H4 (cell line): ENCODE results near the gene SDF2. TPM values are rescaled to one million over a fixed set of nuclear protein-coding genes. Genes with fewer than 3 reads are reported as not detected.
"Not testable (repeated sequence)": the region's sequence is repeated elsewhere in the genome, so short reads cannot be mapped to it uniquely, and the experiment has no call there.

Source experiments
- DNase-seq: peaks from one replicate; pipeline ENCODE4 v3.0.0-alpha.2; 2015; ENCODE audit warnings: low spot score
- total RNA-seq: library from RNA; depleted of rRNA; stranded (reverse); fragments of >200 nt; shearing (Covaris generic); gene quantifications from 2 replicates; pipeline ENCODE4 v1.2.3, GENCODE V29; 2014

Gene SDF2
- total RNA-seq, 1 experiment from 2014 or later = 76.6 TPM

DNA sequence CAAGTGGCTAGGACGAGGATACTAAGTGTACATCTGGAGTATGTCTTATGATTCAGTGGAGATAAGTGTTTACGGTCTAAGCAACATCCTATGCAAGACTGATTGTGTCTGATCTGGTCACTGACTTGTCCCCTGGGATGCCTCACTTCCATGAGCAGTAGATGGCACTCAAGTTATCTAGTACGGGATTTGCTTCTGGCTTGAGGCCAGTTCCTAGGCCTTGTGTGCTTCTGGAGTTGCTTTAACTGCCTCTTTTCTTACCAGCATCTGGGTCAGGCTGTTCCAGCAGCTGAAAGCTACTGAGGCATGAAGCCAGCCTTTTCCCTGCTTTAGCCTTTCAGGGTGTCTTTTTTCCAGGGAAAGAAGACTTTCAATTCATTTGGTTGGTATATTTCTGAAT is 23.3 kb upstream of the SDF2 start:
- DNase-seq = no peak

GRCh38 chr17:28682655-28683054 is 20.9 kb upstream of the SDF2 start:
- no peak for DNase-seq

DNA sequence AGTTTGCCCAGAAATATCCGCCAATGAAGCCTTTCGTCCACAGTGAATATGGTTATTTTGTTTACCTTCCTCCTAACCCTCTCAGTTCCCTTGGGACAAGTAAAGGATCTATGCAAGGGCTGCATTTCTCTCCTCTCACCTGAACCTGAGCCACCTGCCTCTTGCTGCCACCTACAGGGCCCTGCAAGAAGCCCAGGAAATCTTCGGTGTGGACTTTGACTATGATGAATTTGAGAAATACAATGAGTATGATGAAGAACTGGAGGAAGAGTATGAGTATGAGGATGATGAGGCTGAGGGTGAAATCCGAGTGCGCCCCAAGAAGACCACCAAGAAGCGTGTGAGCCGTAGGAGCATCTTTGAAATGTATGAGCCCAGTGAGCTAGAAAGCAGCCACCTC is 14.3 kb upstream of the SDF2 start:
- DNase-seq = no peak

- DNase-seq = no peak
Observed at GRCh38 chr17:28675490-28675889, 13.8 kb upstream of the SDF2 start.

GRCh38 chr17:28669918-28670317 is 8.2 kb upstream of the SDF2 start:
- DNase-seq = no peak

GRCh38 chr17:28667870-28668269 is 6.2 kb upstream of the SDF2 start:
- no peak for DNase-seq

GRCh38 chr17:28665994-28666393 is 4.3 kb upstream of the SDF2 start:
- no peak for DNase-seq

- no peak for DNase-seq
Observed at GRCh38 chr17:28663723-28664122, 2.0 kb upstream of the SDF2 start.

- no peak for DNase-seq
Observed at GRCh38 chr17:28662527-28662829, 772 bp upstream of the SDF2 start.

DNA sequence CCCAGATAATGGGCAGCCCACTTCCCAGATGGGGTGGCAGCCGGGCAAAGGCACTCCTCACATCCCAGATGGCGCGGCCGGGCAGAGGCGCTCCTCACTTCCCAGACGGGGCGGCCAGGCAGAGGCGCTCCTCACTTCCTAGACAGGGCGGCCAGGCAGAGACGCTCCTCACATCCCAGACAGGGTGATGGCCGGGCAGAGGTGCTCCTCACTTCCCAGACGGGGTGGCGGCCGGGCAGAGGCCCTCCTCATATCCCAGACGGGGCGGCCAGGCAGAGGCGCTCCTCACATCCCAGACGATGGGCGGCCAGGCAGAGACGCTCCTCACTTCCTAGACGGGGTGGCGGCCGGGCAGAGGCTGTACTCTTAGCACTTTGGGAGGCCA is 2.2 kb downstream of the SDF2 start:
- not testable (repeated sequence) for DNase-seq

DNA sequence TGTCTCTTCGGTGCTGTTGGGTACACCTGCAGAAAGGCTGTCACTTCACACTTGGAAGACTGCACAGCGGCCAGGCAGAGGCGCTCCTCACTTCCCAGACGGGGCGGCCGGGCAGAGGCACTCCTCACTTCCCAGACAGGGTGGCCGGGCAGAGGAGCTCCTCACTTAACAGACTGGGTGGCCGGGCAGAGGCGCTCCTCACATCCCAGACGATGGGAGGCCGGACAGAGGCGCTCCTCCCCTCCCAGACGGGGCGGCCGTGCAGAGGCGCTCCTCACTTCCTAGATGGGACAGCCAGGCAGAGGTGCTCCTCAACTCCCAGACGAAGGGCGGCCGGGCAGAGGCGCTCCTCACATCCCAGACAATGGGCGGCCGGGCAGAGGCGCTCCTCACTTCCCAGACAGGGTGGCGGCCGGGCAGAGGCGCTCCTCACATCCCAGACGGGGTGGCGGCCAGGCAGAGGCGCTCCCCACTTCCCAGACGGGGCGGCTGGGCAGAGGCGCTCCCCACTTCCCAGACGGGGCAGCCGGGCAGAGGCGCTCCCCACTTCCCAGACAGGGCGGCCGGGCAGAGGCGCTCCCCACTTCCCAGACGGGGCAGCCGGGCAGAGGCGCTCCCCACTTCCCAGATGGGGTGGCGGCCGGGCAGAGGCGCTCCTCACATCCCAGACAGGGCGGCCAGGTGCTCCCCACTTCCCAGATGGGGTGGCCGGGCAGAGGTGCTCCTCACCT is 2.8 kb downstream of the SDF2 start:
- not testable (repeated sequence) for DNase-seq

GRCh38 chr17:28658342-28658741 is 3.4 kb downstream of the SDF2 start:
- not testable (repeated sequence) for DNase-seq

DNA sequence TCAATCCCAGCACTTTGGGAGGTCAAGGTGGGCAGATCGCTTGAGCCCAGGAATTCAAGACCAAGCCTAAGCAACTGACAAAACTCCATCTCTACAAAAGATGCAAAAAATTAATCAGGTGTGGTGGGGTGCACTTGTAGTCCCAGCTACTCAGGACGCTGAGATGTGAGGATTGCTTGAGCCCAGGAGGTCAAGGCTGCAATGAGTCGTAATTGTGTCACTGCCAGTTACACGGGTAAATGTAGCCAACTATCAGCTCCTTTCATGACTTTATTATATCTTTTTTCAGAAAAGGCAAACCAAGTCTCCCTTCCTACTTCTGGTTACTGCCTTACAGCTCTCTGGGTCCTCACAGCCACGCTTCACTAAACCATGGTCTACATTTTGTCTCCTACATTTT is 4.0 kb downstream of the SDF2 start:
- DNase-seq = no peak

- DNase-seq = no peak
Observed at GRCh38 chr17:28655160-28655559, 6.5 kb downstream of the SDF2 start.

- DNase-seq = no peak
Observed at GRCh38 chr17:28648698-28649097, 13.0 kb downstream of the SDF2 start.

- no peak for DNase-seq
Observed at GRCh38 chr17:28646039-28646754, 15.5 kb downstream of the SDF2 start.

- DNase-seq = no peak
Observed at GRCh38 chr17:28645576-28645939, 16.1 kb downstream of the SDF2 start.

- peak; percentile 93 for DNase-seq
Observed at GRCh38 chr17:28644787-28645575, 16.7 kb downstream of the SDF2 start, which contains the start of gene BLTP2. Gene BLTP2, minus strand, starts transcription at chr17:28645158. Its CDS starts 102 bp downstream, at chr17:28645056.

GRCh38 chr17:28643983-28644786 is 17.5 kb downstream of the SDF2 start:
- DNase-seq = peak; percentile 42

GRCh38 chr17:28641579-28641978 is 20.1 kb downstream of the SDF2 start:
- DNase-seq = no peak

DNA sequence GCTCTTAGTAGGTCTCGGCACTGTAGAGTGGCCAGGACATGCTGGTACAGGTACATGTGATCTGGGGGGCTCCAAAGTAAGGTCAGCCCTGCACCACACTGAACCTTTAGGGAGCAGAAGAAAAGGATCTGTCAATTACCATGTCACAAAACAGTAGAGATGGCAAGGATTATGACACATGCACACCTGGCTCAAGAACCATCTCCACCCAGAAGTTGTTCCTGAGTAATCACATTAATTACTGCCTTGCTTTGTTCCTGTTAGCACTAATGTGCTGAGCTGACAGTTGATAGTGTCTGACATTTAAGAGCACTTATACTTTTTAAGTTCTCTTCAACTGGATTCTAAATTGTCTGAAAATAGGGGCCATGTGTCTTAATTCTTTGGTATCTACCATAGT is 26.2 kb downstream of the SDF2 start:
- no peak for DNase-seq
